Renal cortical epithelial cell (primary cell): ENCODE data around the gene ABHD8. TPM values are rescaled to one million over a fixed set of nuclear protein-coding genes. Genes with fewer than 3 reads are reported as not detected.
A peak's percentile ranks its signal among the peaks of the same experiment; 100 is the strongest.

ENCODE experiments used
- DNase-seq: peaks from one replicate; pipeline ENCODE4 v3.0.0-alpha.2; 2011; ENCODE audit warnings: low read depth
- total RNA-seq: library from RNA; depleted of rRNA; stranded (reverse); fragments of >200 nt; gene quantifications from 2 replicates; pipeline ENCODE4 v1.2.3, GENCODE V29; 2014

Gene ABHD8
- total RNA-seq, 1 donor from 2014 or later, result 19.4 TPM

DNA sequence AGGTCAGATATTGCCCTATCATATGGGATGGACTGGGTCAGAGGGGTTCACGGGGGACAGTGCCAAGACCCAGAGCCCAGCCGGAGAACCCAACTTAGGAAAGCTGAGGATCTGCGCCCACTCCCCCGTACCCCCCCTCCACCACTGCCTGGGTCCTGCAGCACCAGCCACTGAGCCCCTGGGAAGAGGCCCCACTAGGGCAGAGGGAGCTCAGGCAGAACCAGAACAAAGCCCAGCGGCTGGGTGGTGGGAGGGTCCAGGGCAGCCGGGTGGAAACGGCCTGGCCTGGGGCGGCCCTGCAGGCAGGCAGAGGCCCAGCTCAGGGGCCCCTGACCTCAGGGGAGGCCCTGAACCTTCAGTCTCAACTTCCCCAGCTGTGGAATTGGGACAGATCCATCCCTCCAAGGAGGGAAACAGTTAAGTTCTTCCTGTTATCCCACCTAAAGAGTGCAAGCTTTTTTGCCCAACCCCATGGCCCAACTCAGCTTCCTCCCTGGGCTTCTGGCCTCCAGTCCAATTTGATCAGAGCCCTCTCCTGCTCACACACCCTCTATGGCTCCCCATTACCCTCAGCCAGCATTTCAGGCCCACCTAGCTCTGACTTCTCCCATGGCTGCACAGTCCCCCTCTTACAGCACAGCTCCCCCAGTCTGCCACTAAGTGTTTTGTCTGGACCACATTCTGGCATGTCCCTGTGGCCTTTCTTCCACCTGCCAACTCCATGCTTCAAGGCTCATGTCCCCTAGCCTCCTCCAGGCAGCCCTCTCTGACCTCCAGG is 60.6 kb downstream of the ABHD8 start:
- peak; percentile 15 for DNase-seq

Other genes starting within 250 kb of the ABHD8 start
- gene HAUS8, start 228.0 kb downstream of the ABHD8 start, total RNA-seq, result 2.0 and 4.0 TPM in 2 replicates
- 28.7 and 54.2 TPM in 2 replicates for gene MYO9B, start 227.6 kb downstream of the ABHD8 start, total RNA-seq
- gene USE1, start 88.1 kb downstream of the ABHD8 start, total RNA-seq, result 19.6 and 22.3 TPM in 2 replicates
- gene OCEL1, start 77.2 kb downstream of the ABHD8 start, total RNA-seq, result 4.5 TPM in 1 of 2 replicates, not detected in the other
- gene NR2F6, start 57.5 kb downstream of the ABHD8 start, total RNA-seq, result 75.7 and 118 TPM in 2 replicates
- 0.20 TPM in 1 of 2 replicates, not detected in the other for gene USHBP1, start 38.7 kb downstream of the ABHD8 start, total RNA-seq
- gene BABAM1, start 36.0 kb downstream of the ABHD8 start, total RNA-seq, result 75.3 and 119 TPM in 2 replicates
- gene ANKLE1, start 21.5 kb downstream of the ABHD8 start, total RNA-seq, result 0.52 and 1.1 TPM in 2 replicates
- gene MRPL34, start 2.4 kb upstream of the ABHD8 start, total RNA-seq, result 54.2 and 57.8 TPM in 2 replicates
- 30.3 and 36.3 TPM in 2 replicates for gene DDA1, start 6.1 kb upstream of the ABHD8 start, total RNA-seq
- 5.9 and 10.3 TPM in 2 replicates for gene ANO8, start 31.4 kb upstream of the ABHD8 start, total RNA-seq
- 19.6 and 22.4 TPM in 2 replicates for gene GTPBP3, start 34.1 kb upstream of the ABHD8 start, total RNA-seq
- 0.10 and 0.52 TPM in 2 replicates for gene PLVAP, start 73.9 kb upstream of the ABHD8 start, total RNA-seq
- gene CCDC194, start 90.8 kb upstream of the ABHD8 start, total RNA-seq, result 0.20 TPM in 1 of 2 replicates, not detected in the other
- gene BST2, start 102.2 kb upstream of the ABHD8 start, total RNA-seq, result 101 and 183 TPM in 2 replicates
- gene MVB12A, start 116.6 kb upstream of the ABHD8 start, total RNA-seq, result 47.0 and 70.2 TPM in 2 replicates
- 0.30 TPM in 1 of 2 replicates, not detected in the other for gene TMEM221, start 145.2 kb upstream of the ABHD8 start, total RNA-seq
- not detected in 2 replicates for gene NXNL1, start 157.5 kb upstream of the ABHD8 start, total RNA-seq
- 10.1 and 19.4 TPM in 2 replicates for gene SLC27A1, start 167.1 kb upstream of the ABHD8 start, total RNA-seq
- gene PGLS, start 208.2 kb upstream of the ABHD8 start, total RNA-seq, result 53.2 and 63.9 TPM in 2 replicates